Activated CD8-positive, alpha-beta memory T cell treated with anti-CD3 and anti-CD28 coated beads, Interleukin-2, amount 50 U/mL, for 4 hours (primary cell): ENCODE measurements around the gene PAPPA2.

ENCODE experiments used
- DNase-seq: peaks from one replicate; pipeline ENCODE4 v3.0.0-alpha.2; 2020

The PAPPA2 gene

DNA sequence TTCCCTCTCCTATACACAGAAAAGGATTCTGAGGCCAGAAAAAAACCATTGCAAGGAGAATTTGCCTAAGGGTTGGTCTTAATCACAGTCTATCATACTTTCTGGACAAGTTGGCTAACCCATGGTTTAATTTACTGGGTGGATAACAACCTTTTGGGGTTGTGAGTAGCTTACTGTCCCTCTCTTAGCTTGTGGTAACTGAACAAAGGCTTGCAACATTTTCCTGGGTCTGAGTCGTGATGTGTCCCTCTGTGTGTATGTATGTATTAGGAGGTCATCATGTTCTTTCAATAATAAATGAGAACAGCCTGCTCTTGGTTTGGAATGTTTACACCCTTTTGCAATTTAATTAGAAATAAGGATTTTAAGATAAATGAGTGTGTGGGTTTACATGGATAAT is 36.7 kb downstream of the PAPPA2 start:
- no peak for DNase-seq

DNA sequence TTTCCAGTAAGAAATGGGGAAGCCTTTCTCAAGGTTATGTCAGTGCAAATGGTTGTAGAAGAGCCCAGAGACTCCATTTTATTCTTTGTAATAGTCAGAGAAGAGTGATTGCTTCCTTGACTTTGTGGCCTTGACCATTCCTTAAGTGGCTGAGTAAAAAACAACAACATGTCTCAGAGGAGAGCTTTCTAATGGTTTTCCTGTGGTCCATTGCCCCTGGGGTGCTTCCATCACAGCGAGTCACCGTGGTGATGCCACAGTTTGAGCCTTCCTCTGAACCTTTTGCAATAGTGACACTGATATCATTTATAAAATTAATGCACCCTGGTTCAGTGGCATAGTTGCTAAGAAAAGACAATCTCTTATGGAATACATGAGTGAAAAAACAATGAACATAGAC is 38.6 kb downstream of the PAPPA2 start:
- no peak for DNase-seq

- no peak for DNase-seq
These were observed 42.0 kb downstream of the PAPPA2 start for GRCh38 chr1:176504848-176505553.

DNA sequence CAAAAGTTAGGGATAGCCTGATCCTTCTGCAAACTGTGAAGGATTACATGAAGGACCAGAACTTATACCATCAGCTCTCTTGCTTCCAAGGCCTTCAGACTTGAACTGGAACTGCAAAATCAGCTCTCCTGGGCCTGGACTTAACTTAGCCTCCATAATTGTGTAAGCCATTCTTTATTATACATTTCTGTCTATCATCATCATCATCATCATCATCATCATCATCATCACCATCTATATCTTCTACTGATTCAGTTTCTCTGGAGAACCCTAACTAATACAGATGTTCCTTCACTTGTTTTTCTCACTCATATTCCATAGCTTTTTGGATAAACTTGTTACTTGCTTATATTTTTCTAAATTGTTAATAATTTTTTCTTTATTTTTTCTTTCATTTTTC is 50.0 kb downstream of the PAPPA2 start:
- no peak for DNase-seq

DNA sequence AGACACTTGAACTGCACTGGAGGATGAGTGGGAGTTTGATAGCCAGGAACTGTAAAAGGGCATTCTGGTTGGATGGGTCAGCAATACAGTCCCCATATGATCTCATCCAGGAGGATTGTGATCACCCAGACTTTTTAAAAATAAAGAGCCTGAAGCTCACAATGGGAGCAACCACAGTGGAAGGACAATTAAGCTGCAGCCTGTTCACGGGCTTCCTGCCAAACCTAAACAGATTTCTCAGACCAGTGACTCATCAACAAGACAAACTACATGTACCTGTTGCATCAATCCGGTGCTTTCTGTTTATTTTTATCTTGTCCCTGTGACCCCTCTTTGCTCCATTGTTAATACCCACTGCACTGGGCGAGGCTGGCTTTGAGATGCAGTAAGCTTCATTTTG is 52.3 kb downstream of the PAPPA2 start:
- no peak for DNase-seq

DNA sequence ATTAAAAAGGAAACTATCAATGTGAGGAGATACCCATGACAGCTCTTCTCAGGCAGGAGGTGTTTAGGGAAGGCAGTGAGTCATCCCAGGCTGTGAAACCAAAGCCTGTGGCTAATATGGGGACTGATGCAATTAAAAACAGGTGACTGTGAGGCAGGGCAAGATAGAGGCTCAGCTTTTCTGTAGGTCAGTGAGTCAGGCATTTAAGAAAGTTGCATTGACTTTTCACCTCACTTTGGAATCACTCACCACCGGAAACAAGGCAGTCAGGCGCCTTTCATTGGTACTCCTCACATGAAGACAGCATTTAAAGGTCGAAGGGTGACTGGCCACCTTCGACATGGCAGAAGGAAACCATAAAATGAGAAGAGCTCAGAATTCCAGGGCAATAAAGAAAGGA is 54.5 kb downstream of the PAPPA2 start:
- no peak for DNase-seq

- no peak for DNase-seq
These were observed 58.2 kb downstream of the PAPPA2 start for GRCh38 chr1:176521211-176521610.

GRCh38 chr1:176522310-176522845 is 59.4 kb downstream of the PAPPA2 start:
- DNase-seq, result no peak

DNA sequence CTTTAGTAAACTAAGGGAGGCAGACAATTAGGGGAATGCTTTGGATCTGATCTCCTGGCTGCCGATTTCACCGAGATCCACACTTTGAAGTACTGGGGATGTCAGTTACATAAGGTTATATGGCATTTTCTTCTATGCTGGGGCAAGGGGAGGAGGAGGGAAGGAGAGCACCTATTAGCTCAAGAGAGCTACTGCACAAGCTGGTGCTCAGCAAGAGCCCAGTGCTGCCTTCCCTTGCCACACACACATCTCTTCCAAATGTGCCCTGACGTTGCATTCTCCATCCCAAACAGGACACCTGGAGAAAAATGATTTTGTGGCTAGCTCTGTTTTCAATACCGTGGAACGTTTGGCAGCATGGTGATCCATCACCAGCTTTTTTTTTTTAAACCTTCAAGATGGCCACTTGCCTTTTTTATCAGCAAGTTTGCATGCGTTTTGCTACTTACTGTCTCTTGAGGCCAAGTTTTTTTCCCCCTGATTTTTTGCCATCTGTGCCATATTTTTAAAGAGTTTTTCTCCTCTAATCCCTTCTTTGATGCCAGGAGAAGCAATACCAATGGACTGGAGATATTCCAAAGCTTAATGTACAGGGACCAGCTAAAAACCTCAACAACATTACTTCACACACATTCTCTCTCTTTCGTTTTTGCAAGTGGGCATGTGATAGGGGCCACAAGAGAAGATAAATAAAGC is 66.6 kb downstream of the PAPPA2 start:
- no peak for DNase-seq

GRCh38 chr1:176531036-176531435 is 68.1 kb downstream of the PAPPA2 start:
- no peak for DNase-seq

- DNase-seq, result no peak
These were observed 69.2 kb downstream of the PAPPA2 start for GRCh38 chr1:176531921-176532897.

DNA sequence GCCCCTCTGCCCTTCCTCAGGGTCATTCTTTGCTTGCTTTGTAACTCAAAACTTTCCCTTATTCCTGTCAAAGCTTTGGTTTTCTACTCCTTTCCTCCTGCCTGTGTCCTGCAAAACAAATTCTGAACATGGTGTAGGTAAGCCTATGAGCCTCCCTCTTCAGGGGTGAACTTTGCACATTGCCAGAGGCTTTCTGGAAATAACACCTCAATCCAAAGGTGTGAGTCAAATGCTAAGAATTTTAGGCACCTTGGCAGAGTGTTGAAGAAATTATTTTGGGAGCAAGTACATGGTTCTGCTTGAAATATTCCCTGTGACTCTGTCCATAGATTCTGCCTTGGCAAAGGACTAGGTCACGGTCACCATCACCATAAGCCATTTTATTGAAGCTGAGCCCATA is 70.0 kb downstream of the PAPPA2 start:
- DNase-seq, result no peak

DNA sequence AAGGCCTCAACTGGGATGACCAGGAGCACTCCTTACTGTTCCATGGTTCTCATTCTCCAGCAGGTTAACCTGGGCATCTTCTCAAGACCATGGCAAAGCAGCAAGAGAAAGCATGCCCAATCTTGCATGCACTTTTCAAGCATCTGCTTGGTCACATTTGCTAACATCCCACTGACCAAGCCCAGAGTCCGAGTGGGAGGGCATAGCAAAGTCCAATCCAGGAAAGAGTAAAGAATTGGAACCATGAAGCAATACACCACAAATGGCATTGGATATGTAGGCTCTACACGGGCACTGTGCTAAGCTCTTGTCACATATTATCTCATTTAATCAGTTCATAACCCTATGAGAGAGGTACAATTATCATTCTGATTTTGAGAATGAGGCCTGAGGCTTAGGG is 73.6 kb downstream of the PAPPA2 start:
- no peak for DNase-seq

GRCh38 chr1:176539018-176539417 is 76.0 kb downstream of the PAPPA2 start:
- no peak for DNase-seq

DNA sequence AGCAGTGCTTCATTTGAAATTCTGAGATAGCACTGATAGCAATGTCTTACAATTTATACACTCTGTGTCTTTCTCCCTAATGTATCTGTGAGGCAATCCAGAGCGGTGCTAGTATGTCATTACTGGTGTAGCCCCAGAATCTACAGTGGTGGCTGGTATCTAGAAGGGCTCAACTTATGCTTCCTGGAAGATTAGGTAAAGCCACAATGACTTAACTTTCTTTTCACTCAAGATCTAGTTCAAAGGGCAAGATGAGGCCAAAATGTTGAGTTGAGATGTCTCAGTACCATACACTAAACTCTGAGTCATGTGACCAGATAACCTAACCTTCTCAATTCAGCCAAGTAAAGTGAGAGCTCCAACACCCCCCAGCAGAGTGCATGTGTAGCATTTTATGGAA is 77.5 kb downstream of the PAPPA2 start:
- no peak for DNase-seq

GRCh38 chr1:176541663-176542062 is 78.7 kb downstream of the PAPPA2 start:
- no peak for DNase-seq

GRCh38 chr1:176542352-176542751 is 79.4 kb downstream of the PAPPA2 start:
- no peak for DNase-seq

DNA sequence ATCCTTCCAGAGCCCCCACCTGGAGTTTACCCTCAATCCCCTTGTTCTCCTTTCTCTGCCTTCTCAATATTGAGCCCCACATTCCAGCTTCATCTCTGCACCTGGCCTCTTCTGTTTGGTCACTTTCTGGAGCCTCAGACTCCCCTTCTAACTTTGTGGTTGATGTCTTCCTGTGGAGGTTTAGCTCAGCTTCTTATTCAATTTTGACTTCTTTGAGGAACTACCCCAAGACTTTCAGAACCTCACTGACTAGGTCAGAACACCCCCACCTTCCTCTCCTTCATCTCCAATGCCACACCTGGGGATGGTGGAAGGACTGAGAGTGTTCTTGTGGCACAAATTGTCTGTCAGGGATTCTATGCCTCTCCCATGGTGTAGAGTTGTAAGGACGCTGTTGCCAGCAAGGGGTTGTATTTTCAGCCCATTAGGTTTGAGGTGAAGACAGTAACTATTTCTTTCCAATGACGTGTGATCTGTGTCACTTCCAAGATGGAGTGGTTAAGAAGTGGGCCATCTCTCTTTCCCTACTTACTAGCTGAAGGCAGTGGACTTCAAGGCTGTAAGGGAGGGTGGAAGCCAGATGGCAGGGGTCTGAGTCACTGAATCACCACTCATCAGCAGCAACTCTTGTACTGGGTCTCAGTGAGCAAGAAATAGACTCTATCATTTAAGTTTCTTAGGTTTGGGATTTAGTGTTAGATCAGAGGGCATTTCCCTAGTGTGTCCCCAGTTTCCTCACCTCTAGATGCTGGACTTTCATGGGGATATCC is 80.6 kb downstream of the PAPPA2 start:
- DNase-seq, result no peak

DNA sequence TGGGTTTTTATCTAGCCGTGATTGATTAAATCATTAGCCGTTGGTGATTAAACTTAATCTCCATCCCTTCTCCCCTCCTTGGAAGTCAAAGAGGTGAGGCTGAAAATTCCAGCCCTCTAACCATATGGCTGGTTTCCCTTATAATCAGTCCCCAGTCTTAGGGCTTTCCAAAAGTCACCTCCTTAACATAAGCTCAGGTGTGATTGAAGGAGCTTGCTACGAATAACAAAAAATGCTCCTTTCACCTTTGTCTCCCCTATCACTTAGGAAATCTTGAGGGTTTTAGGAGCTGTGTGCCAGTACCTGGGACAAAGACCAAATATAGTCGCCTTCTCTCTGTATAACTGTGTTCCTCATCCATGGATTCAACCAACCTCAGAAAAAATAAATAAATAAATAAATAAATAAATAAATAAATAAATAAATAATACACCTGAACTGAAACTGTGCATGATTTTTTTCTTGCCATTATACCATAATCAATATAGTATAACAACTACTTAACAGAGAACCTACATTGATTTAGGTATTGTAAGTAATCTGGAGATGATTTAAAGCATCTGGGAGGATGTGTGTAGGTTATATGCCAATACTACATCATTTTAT is 82.2 kb downstream of the PAPPA2 start:
- DNase-seq, result no peak

DNA sequence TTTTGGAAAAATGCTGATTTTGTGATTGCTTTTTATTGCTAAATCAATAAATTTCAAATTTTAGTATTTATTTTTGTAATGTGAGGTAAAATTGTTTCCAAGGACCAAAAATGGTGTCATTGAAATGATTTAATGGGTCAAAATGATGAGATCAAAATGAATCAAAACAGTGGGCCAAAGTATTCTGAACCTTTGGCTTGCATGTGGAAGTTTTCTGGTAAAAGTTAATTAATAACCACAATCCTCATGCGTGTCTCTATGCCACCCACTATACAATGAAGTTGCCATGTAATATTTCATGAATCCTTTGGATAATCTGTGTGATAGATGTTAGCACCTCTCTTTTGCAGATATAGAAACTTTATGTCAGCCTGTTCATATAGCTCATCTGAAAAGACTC is 83.8 kb downstream of the PAPPA2 start:
- no peak for DNase-seq

- no peak for DNase-seq
These were observed 88.2 kb downstream of the PAPPA2 start for GRCh38 chr1:176551146-176551545.
